ENCODE data around the gene SMC4.

SMC4 gene

DNA sequence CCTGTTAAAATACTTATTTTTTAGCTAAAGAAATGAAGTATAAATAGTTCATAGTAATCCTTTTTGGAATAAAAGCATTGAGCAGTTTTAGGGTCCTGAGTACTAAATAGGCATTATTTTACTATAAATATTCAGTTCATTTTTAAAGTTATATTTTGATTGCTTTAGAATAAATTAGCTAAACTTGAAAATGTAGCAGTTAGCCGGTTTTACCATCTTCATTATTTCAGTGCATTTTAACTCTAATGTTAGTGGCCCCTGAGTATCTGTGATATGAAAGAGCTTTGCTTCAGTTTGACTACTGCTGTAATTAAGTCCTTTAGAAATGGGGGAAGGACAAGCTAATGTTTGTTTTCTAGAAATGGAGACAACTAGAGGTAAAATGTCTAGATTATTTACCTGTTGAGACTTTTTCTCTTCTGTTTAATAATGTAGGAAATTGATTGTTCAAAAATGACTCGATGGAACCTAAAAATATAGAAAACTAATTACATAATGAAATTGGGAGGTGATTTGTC, 3.6 kb downstream of the SMC4 start:
- no peak for DNase-seq
- H3K4me3 Mint-ChIP-seq, result peak overlapping the region; percentile 99
- H3K4me1 Mint-ChIP-seq, result peaks cover 47% of the 10 kb centered on the region
- no peak for ATAC-seq
- peaks cover 7% of the 10 kb centered on the region for H3K27me3 Mint-ChIP-seq
- H3K9me3 Mint-ChIP-seq, result no peaks in the 10 kb centered on the region
- peaks cover 69% of the 10 kb centered on the region for H3K36me3 Mint-ChIP-seq (ENCODE audit: low read depth)
- no peak overlapping the region for H3K27ac Mint-ChIP-seq

DNA sequence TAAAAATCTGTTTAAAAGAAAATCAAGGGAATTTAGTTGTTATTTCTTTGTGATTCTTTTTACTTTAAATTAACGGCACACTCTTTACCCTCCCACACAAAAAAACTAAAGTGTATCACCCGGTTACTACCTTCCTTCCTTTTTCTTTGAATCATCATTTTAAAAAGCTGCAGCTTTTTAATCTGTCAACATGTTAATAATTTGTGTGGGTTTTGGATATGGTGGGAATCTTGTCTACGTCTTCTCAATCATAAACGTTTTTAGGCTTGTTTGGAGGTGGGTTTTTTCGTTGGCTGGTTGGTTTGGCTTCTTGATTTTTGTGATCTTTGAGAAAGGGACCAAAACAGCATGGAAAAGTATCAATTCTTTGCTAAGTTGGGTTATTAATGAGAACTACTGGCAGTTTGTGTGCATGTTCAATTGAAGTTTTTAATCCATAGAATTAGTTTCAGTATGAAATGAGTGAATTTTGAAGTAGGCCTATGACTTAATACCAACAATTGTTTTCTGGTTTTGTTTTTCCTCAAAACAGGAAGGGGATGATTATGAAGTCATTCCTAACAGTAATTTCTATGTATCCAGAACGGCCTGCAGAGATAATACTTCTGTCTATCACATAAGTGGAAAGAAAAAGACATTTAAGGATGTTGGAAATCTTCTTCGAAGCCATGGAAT, 4.5 kb downstream of the SMC4 start:
- peaks cover 7% of the 10 kb centered on the region for H3K27me3 Mint-ChIP-seq
- ATAC-seq, result no peak
- peak overlapping the region; percentile 64 for H3K4me3 Mint-ChIP-seq
- peaks cover 39% of the 10 kb centered on the region for H3K4me1 Mint-ChIP-seq
- no peaks in the 10 kb centered on the region for H3K9me3 Mint-ChIP-seq
- no peak for DNase-seq
- H3K27ac Mint-ChIP-seq, result peak overlapping the region; percentile 25
- peaks cover 74% of the 10 kb centered on the region for H3K36me3 Mint-ChIP-seq (ENCODE audit: low read depth)

DNA sequence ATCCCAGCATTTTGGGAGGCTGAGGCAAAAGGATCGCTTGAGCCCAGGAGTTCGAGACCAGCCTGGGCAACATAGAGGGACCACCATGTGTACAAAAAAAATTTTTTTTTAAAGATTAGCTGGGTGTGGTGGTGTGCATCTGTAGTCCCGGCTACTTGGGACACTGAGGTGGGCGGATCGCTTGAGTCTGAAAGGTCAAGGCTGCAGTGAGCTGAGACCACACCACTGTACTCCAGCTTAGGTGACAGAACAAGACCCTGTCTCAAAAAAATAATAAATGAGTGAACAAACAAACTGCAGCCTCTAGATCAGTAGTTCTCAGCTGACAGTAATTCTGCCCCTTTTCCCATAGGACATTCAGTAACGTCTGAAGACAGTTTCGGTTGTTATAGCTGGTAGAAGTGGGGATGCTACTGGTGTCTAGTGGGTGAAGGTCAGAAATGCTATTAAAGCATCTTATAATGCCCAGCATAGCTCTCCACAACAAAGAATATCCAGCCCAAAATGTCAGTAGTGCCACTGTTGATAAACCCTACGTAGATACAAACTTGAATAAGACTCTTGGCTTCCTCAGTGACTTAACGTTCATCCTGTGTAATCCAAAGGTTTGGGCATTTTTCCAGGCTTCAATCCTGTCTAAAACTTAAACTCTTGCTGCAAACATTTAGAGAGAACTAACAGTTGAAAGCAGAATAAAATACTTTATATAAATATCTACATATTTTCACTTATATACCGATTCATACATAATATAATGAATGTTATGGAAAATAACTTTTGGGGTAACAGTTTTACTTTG, 10.6 kb downstream of the SMC4 start:
- Mint-ChIP-seq H3K27ac (no peak overlapping the region), H3K4me1 (peaks cover 1% of the 10 kb centered on the region), H3K27me3 (no peaks in the 10 kb centered on the region), H3K36me3 (ENCODE audit: low read depth) (peaks cover 45% of the 10 kb centered on the region), H3K4me3 (no peak overlapping the region), H3K9me3 (no peaks in the 10 kb centered on the region)
- DNase-seq (no peak), ATAC-seq (no peak)

DNA sequence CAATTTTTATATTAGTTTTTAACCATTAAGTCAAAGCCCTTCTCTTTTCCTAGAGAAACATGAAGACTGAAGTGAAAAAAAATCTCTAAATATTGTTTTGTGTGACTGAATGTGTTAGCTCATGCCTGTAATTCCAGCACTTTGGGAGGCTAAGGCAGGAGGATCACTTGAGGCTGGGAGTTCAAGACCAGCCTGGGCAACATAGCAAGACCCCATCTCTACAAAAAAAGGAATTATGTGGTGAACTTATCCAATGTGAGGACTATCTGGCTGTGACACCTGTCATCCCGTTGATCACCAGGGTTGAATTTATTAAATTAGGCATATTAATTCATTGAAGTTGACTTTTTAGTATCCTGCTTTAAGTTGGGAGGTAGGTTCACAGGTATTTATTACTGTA, 13.0 kb downstream of the SMC4 start:
- Mint-ChIP-seq H3K27ac (no peak overlapping the region), H3K4me1 (no peaks in the 10 kb centered on the region), H3K4me3 (no peak overlapping the region), H3K9me3 (no peaks in the 10 kb centered on the region), H3K27me3 (no peaks in the 10 kb centered on the region), H3K36me3 (ENCODE audit: low read depth) (peaks cover 55% of the 10 kb centered on the region)
- ATAC-seq, result no peak
- no peak for DNase-seq

DNA sequence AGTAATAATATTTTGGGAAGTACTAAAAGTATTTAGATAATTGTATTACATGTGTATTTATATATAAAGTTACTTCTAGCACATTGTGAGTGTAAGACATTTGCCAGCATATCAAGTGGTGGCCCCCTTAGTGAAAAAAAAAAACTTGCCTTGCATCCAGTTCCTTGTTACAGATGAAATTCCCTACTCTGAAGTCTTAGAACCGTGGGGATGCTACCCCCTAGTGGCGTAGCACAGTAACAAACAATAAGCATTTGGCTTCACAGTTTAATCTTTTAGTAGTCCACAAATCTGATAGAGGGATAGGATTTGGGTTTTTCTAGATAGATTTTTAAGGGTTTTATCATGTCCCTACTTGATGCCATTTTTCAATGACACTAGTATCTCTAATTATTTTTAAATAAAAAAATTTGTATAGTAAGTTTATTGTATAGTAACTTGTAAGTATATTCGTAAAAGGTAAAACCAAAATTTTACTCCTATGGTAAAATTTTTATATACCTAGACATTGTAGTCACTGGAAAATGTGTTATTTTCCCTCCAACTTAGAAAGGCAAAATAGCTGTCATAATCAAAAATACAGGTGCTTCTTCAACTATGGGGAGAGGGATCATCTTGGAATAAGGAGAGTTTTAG, 14.3 kb downstream of the SMC4 start:
- Mint-ChIP-seq H3K4me3 (no peak overlapping the region), H3K4me1 (no peaks in the 10 kb centered on the region), H3K36me3 (ENCODE audit: low read depth) (peaks cover 57% of the 10 kb centered on the region), H3K27ac (no peak overlapping the region), H3K27me3 (no peaks in the 10 kb centered on the region), H3K9me3 (no peaks in the 10 kb centered on the region)
- ATAC-seq (peak; percentile 80), DNase-seq (peak; percentile 60)

DNA sequence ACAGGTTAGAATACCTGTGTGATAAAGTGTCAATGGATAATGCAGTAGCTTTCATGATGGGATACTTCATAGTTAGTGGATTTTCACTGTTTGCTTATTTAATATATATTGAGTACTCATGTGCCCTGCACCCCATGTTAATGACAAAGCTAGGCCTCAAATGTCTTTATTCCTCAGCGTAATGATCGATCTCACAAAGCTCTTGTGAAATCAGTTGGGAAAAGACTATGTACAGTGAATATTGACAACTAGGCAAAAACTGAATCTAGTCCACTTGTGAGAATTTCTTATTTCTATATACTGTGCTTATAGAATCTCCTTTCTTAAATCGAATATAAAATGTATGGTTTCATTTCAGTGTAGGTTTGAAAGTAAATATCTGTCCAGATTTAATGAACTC, 17.9 kb downstream of the SMC4 start:
- no peaks in the 10 kb centered on the region for H3K27me3 Mint-ChIP-seq

DNA sequence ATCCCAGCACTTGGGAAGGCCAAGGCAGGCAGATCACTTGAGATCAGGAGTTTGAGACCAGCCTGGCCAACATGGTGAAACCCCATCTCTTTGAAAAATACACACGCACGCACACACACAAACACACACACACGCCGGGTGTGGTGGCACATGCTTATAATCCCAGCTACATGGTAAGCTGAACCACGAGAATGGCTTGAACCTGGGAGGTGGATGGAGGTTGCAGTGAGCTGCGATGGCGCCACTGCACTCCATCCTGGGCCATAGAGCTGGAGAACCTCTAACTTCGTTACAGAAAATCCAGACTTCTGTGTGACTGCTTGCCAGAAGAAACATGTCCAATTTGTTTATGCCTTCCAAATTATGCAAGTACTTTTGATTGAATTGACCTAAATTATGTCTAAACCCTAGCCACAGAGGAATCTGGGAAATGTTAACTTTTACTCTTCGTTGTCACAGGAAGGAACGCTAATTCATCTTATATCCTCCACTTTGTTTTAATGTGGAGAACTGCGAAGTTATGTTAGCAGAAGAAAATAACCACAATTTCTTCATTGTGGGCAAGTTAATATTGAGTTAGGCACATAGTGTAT, 28.5 kb downstream of the SMC4 start:
- Mint-ChIP-seq H3K27ac (no peak overlapping the region), H3K4me1 (no peaks in the 10 kb centered on the region), H3K27me3 (no peaks in the 10 kb centered on the region), H3K4me3 (no peak overlapping the region), H3K9me3 (no peaks in the 10 kb centered on the region), H3K36me3 (ENCODE audit: low read depth) (peaks cover 81% of the 10 kb centered on the region)
- ATAC-seq (no peak), DNase-seq (no peak)

More for the DNA sequence above, 17.9 kb downstream of the SMC4 start:
- Mint-ChIP-seq H3K27ac (no peak overlapping the region), H3K36me3 (ENCODE audit: low read depth) (peaks cover 79% of the 10 kb centered on the region), H3K4me3 (no peak overlapping the region), H3K9me3 (no peaks in the 10 kb centered on the region), H3K4me1 (no peaks in the 10 kb centered on the region)
- ATAC-seq (no peak), DNase-seq (no peak)

DNA sequence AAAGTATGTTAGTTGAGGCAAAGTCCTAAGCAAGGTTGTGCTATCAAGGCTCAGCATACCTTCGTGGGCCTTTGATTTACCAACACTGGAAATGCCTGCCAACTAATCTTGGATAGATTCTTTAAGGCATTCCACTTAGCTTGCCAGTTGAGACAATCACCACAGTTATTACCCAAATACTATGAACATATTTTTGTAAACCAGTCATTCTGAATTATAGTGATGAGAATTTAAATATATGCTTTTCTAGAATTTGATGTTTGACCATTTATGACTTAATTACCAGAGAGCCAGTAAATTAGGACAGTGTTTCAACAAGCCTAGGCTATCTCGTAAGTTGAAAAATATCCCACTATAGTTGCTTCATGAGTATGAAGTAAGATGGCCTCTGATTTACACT, 34.6 kb downstream of the SMC4 start:
- Mint-ChIP-seq H3K4me3 (no peak overlapping the region), H3K27me3 (no peaks in the 10 kb centered on the region), H3K27ac (no peak overlapping the region), H3K4me1 (peaks cover 28% of the 10 kb centered on the region), H3K36me3 (ENCODE audit: low read depth) (peaks cover 74% of the 10 kb centered on the region), H3K9me3 (no peaks in the 10 kb centered on the region)
- ATAC-seq (no peak), DNase-seq (no peak)

DNA sequence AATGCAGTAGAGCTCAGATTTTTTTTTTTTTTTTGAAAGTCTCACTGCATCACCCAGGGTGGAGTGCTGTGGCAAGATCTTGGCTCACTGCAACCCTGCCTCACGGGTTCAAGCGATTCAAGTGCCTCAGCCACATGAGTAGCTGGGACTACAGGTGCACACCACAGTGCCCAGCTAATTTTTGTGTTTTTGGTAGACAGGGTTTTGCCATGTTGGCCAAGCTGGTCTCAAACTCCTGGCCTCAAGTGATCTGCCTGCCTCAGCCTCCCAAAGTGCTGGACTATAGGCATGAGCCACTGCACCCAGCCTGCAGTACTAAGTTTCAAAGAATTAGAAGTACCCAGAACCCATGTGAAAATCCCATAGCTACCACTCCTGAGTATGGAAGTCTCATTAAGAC, 35.6 kb downstream of the SMC4 start:
- Mint-ChIP-seq H3K27ac (no peak overlapping the region), H3K27me3 (no peaks in the 10 kb centered on the region), H3K9me3 (no peaks in the 10 kb centered on the region), H3K4me1 (peaks cover 28% of the 10 kb centered on the region), H3K36me3 (ENCODE audit: low read depth) (peaks cover 76% of the 10 kb centered on the region), H3K4me3 (no peak overlapping the region)
- ATAC-seq (no peak), DNase-seq (no peak)

DNA sequence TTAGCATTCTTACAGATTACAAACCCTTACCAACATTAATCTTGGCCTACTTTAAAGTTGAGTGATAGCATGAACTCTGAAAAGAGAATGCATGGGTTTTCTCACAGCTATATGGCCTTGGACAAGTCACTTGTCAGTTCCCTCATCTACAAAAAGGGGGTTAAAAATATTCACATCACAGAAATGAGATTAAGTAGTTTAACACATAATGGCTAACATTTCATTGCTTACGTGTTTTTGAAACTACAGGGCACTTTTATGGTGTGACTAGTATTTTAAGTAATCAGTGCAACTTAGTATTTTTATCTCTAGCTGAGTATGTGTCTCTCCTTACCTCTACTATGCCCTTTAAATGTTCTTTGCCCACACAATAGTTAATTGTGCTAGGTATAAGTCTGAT, 36.3 kb downstream of the SMC4 start:
- ATAC-seq (no peak), DNase-seq (no peak)
- H3K4me3 Mint-ChIP-seq, result no peak overlapping the region
- peaks cover 32% of the 10 kb centered on the region for H3K4me1 Mint-ChIP-seq
- no peaks in the 10 kb centered on the region for H3K9me3 Mint-ChIP-seq
- H3K27me3 Mint-ChIP-seq, result no peaks in the 10 kb centered on the region
- peaks cover 78% of the 10 kb centered on the region for H3K36me3 Mint-ChIP-seq (ENCODE audit: low read depth)
- H3K27ac Mint-ChIP-seq, result no peak overlapping the region

DNA sequence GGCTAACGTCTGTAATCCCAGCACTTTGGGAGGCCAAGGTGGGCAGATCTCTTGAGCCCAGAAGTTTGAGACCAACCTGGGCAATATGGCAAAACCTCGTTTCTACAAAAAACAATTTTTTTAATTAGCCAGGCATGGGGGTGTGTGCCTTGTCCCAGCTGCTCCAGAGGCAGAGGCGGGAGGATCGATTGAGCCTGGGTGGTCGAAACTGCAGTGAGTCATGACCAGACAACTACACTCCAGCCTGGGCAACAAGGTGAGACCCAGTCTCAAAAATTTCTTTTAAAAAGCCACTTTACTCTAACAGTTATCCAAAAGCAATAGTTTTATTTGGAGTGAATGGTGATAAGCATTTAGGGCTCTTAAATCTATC, 37.6 kb downstream of the SMC4 start:
- Mint-ChIP-seq H3K4me1 (peaks cover 35% of the 10 kb centered on the region), H3K4me3 (no peak overlapping the region), H3K36me3 (ENCODE audit: low read depth) (peaks cover 74% of the 10 kb centered on the region), H3K27ac (no peak overlapping the region), H3K9me3 (no peaks in the 10 kb centered on the region), H3K27me3 (no peaks in the 10 kb centered on the region)
- no peak for DNase-seq
- peak; percentile 57 for ATAC-seq

DNA sequence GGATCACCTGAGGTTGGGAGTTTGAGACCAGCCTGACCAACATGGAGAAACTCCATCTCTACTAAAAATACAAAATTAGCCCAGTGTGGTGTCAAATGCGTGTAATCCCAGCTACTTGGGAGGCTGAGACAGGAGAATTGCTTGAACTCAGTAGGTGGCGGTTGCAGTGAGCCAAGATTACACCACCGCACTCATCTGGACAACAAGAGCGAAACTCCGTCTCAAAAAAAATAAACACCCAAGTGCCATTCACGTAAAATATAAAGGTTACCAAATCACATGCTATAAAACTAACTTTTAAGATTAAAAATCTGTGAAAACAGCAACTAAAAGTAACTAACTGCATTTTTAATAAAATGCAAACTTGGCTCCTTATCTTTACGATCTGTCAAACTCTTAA, 41.2 kb downstream of the SMC4 start:
- DNase-seq, result no peak
- no peak for ATAC-seq
- Mint-ChIP-seq H3K9me3 (no peaks in the 10 kb centered on the region), H3K36me3 (ENCODE audit: low read depth) (peaks cover 74% of the 10 kb centered on the region), H3K4me3 (no peak overlapping the region), H3K27me3 (no peaks in the 10 kb centered on the region), H3K4me1 (peaks cover 47% of the 10 kb centered on the region), H3K27ac (no peak overlapping the region)

DNA sequence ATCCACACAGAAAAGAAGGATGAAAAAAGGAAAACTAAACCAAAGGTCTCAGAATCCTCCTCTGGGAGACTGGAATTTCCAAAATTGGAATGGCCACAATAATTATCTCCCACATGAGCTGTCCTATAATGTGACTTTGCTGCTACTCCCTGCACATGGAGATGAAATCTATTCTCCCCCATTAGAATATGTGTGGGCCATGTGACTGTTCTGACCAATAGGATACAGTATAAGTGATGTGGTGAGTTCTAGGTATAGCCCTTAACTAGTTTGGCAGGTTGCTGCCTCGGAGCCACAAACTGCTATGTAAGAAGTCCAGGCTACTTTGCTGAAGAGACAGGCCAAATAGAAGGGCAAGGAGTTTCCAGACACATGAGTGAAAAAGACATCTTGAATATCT, 45.0 kb downstream of the SMC4 start:
- H3K27me3 Mint-ChIP-seq, result no peaks in the 10 kb centered on the region
- peaks cover 45% of the 10 kb centered on the region for H3K4me1 Mint-ChIP-seq
- no peaks in the 10 kb centered on the region for H3K9me3 Mint-ChIP-seq
- ATAC-seq (no peak), DNase-seq (no peak)
- H3K27ac Mint-ChIP-seq, result no peak overlapping the region
- no peak overlapping the region for H3K4me3 Mint-ChIP-seq
- peaks cover 64% of the 10 kb centered on the region for H3K36me3 Mint-ChIP-seq (ENCODE audit: low read depth)

DNA sequence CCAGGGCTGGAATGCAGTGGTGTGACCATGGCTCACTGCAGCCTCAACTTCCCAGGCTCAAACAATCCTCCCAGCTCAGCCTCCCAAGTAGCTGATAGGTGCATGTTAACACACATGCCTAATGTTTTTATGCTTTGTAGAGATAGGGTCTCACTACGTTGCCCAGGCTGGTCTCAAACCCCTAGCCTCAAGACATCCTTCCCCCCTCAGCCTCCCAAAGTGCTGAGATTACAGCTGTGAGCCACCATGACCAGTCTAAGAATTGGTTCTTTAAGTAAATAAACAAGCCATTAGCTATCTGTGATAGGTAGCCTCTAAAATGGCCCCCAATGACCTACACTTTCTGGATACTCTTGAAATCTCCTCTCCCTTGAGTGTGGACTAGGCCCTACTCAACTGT, 46.4 kb downstream of the SMC4 start:
- Mint-ChIP-seq H3K9me3 (no peaks in the 10 kb centered on the region), H3K4me3 (no peak overlapping the region), H3K4me1 (peaks cover 54% of the 10 kb centered on the region), H3K27ac (no peak overlapping the region), H3K27me3 (no peaks in the 10 kb centered on the region), H3K36me3 (ENCODE audit: low read depth) (peaks cover 56% of the 10 kb centered on the region)
- ATAC-seq, result no peak
- DNase-seq, result no peak
